Body of pancreas (tissue), 4 donors: ENCODE measurements around the gene GNB2.

ENCODE experiments used
- POLR2A ChIP-seq, 3 donors: fragments of 450-650 bp; IDR thresholded peaks; one replicate each; pipeline ENCODE4 v1.6.1; 2016; ENCODE audit warnings: antibody characterized with exemption in 3 of 3, mild to moderate bottlenecking in 2 of 3
- TF ChIP-seq, protein P1 (sequence below), 7 experiments: fragments of 450-650 bp in 4 of 7; fragments of 200-600 bp in 3 of 7; sonication (generic) in 3 of 7; IDR thresholded peaks; one replicate each; pipeline ENCODE4 v1.5.1; 2016 to 2019; ENCODE audit warnings: antibody characterized with exemption in 7 of 7

DNA sequence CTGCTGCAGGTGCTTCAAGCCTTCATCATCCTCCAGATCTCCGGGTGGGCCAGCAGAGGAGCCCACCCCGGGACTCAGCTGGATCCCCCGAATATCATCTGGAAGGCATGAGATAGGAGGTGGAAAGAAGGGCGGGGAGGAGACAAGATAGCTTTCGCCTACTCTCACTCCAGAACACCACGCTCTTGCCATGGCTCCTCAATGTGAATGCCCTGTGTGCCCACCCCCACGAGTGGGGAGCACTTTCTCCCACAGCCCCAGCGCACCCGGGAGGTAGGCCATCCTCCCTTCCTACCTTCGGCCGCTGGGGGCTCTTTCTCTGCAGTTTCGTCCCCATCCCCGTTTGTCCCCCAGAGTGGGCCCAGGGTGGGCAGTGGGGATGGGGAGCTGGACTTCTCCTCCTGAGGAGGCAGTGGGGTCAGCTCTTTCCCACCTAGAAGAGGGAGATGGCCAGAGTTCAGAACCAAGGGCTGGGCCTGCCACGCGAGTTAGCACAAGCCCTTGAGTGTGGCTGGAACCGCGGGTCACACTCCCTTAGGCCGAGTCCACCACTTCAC, 11.6 kb downstream of the GNB2 start:
- TF ChIP-seq, protein P1, sequence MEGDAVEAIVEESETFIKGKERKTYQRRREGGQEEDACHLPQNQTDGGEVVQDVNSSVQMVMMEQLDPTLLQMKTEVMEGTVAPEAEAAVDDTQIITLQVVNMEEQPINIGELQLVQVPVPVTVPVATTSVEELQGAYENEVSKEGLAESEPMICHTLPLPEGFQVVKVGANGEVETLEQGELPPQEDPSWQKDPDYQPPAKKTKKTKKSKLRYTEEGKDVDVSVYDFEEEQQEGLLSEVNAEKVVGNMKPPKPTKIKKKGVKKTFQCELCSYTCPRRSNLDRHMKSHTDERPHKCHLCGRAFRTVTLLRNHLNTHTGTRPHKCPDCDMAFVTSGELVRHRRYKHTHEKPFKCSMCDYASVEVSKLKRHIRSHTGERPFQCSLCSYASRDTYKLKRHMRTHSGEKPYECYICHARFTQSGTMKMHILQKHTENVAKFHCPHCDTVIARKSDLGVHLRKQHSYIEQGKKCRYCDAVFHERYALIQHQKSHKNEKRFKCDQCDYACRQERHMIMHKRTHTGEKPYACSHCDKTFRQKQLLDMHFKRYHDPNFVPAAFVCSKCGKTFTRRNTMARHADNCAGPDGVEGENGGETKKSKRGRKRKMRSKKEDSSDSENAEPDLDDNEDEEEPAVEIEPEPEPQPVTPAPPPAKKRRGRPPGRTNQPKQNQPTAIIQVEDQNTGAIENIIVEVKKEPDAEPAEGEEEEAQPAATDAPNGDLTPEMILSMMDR (IDR thresholded peaks at IDR 0.05): no peak
- TF ChIP-seq POLR2A (IDR thresholded peaks at IDR 0.05): no peak
